Cerebellar cortex (tissue), 1 donor: Measurements from ENCODE around the gene CRYGN.

Experiments used
- DNase-seq: peaks from one replicate; pipeline ENCODE4 v3.0.0-alpha.2; 2015; ENCODE audit warnings: low spot score

Gene CRYGN

GRCh38 chr7:151379534-151380198, 60.3 kb downstream of the CRYGN start:
- DNase-seq = no peak

GRCh38 chr7:151379193-151379520, 60.8 kb downstream of the CRYGN start:
- no peak for DNase-seq
